WTC11 (cell line): ENCODE data around the gene PAQR4. TPM values are rescaled to one million over a fixed set of nuclear protein-coding genes. Genes with fewer than 3 reads are reported as not detected.

Experiments used
- ATAC-seq: fragments of 200-7000 bp; cut with Tn5 transposase; 2 replicates; pipeline ENCODE4 v1.10.0; 2021; ENCODE audit warnings: mild to moderate bottlenecking, moderate library complexity
- CTCF ChIA-PET: fragments of 300-600 bp; sonication (Branson Sonifier 250); formaldehyde crosslinking; loops from one replicate; lab custom pipeline; 2021; ENCODE audit warnings: antibody characterized with exemption; lab: Charles Lee
- POLR2A ChIA-PET: fragments of 350-600 bp; sonication (Branson Sonifier 250); formaldehyde crosslinking; loops from one replicate; lab custom pipeline; 2021; ENCODE audit warnings: antibody characterized with exemption; lab: Charles Lee
- DNase-seq: peaks from one replicate; pipeline ENCODE4 v3.0.0; 2021; ENCODE audit warnings: low spot score
- H3K27ac Mint-ChIP-seq: 2 replicates; pipeline ENCODE4 v1.8.0; 2021; ENCODE audit warnings: mixed read lengths
- H3K27me3 Mint-ChIP-seq: 2 replicates; pipeline ENCODE4 v1.8.0; 2021; ENCODE audit warnings: low read depth, mild to moderate bottlenecking, moderate library complexity, mixed read lengths
- H3K36me3 Mint-ChIP-seq: 2 replicates; pipeline ENCODE4 v1.8.0; 2021; ENCODE audit warnings: mixed read lengths
- H3K4me1 Mint-ChIP-seq: 2 replicates; pipeline ENCODE4 v1.8.0; 2022; ENCODE audit warnings: mixed read lengths
- H3K4me3 Mint-ChIP-seq: 2 replicates; pipeline ENCODE4 v1.8.0; 2021; ENCODE audit warnings: mild to moderate bottlenecking, moderate library complexity, mixed read lengths
- H3K9me3 Mint-ChIP-seq: 2 replicates; pipeline ENCODE4 v1.8.0; 2021; ENCODE audit warnings: mixed read lengths
- AR ChIP-seq: fragments of 250-450 bp; sonication (Bioruptor Pico); IDR thresholded peaks from 2 replicates; pipeline ENCODE4 v1.9.0; 2021; ENCODE audit warnings: mild to moderate bottlenecking
- ATF1 ChIP-seq: sonication (generic); formaldehyde crosslinking; IDR thresholded peaks from 2 replicates; pipeline ENCODE4 v1.8.1; 2023; ENCODE audit warnings: mild to moderate bottlenecking, moderate library complexity, missing genetic modification reagents
- ATF6 ChIP-seq: sonication (generic); formaldehyde crosslinking; IDR thresholded peaks from 2 replicates; pipeline ENCODE4 v1.8.1; 2023; ENCODE audit warnings: mild to moderate bottlenecking, missing genetic modification reagents
- E2F4 ChIP-seq: sonication (generic); formaldehyde crosslinking; IDR thresholded peaks from 2 replicates; pipeline ENCODE4 v1.8.1; 2022; ENCODE audit warnings: low read depth, mild to moderate bottlenecking, moderate library complexity, missing genetic modification reagents, borderline replicate concordance
- FOXJ3 ChIP-seq: sonication (generic); formaldehyde crosslinking; IDR thresholded peaks from 2 replicates; pipeline ENCODE4 v1.9.0; 2021; ENCODE audit warnings: missing genetic modification reagents, mild to moderate bottlenecking, borderline replicate concordance
- FOXK1 ChIP-seq: sonication (generic); formaldehyde crosslinking; IDR thresholded peaks from 2 replicates; pipeline ENCODE4 v1.8.0; 2022; ENCODE audit warnings: mild to moderate bottlenecking, moderate library complexity, missing genetic modification reagents
- GTF2I ChIP-seq: fragments of 250-450 bp; sonication (Bioruptor Pico); conservative IDR thresholded peaks from 2 replicates; pipeline ENCODE4 v1.4.0; 2021; ENCODE audit warnings: mild to moderate bottlenecking
- HMGA2 ChIP-seq: fragments of 250-450 bp; sonication (Bioruptor Pico); IDR thresholded peaks from 2 replicates; pipeline ENCODE4 v1.4.0; 2021; ENCODE audit warnings: mild to moderate bottlenecking, moderate library complexity
- IRF1 ChIP-seq: sonication (generic); formaldehyde crosslinking; IDR thresholded peaks from 2 replicates; pipeline ENCODE4 v1.8.0; 2023; ENCODE audit warnings: missing genetic modification reagents
- JUN ChIP-seq: sonication (generic); formaldehyde crosslinking; IDR thresholded peaks from 2 replicates; pipeline ENCODE4 v1.8.0; 2023; ENCODE audit warnings: mild to moderate bottlenecking, missing genetic modification reagents
- NFE2L1 ChIP-seq: sonication (generic); formaldehyde crosslinking; IDR thresholded peaks from 2 replicates; pipeline ENCODE4 v1.8.1; 2023; ENCODE audit warnings: missing genetic modification reagents
- NR1H2 ChIP-seq: sonication (generic); formaldehyde crosslinking; IDR thresholded peaks from 2 replicates; pipeline ENCODE4 v1.9.0; 2021; ENCODE audit warnings: mild to moderate bottlenecking, moderate library complexity, missing genetic modification reagents
- OVOL2 ChIP-seq: fragments of 250-450 bp; sonication (Bioruptor Pico); IDR thresholded peaks from 2 replicates; pipeline ENCODE4 v1.9.0; 2021; ENCODE audit warnings: mild to moderate bottlenecking, borderline replicate concordance
- SP1 ChIP-seq: sonication (generic); formaldehyde crosslinking; conservative IDR thresholded peaks from 2 replicates; pipeline ENCODE4 v1.8.1; 2022; ENCODE audit warnings: missing genetic modification reagents
- TCF7 ChIP-seq: sonication (generic); formaldehyde crosslinking; IDR thresholded peaks from 2 replicates; pipeline ENCODE4 v1.8.0; 2022; ENCODE audit warnings: mild to moderate bottlenecking, low read depth, missing genetic modification reagents, moderate library complexity
- TEAD4 ChIP-seq: sonication (generic); formaldehyde crosslinking; IDR thresholded peaks from 2 replicates; pipeline ENCODE4 v1.8.0; 2022; ENCODE audit warnings: mild to moderate bottlenecking, missing genetic modification reagents
- USF2 ChIP-seq: sonication (generic); formaldehyde crosslinking; IDR thresholded peaks from 2 replicates; pipeline ENCODE4 v1.8.1; 2023; ENCODE audit warnings: mild to moderate bottlenecking, missing genetic modification reagents, moderate library complexity
- ZNF121 ChIP-seq: sonication (generic); formaldehyde crosslinking; IDR thresholded peaks from 2 replicates; pipeline ENCODE4 v1.8.0; 2023; ENCODE audit warnings: missing genetic modification reagents
- ZNF219 ChIP-seq: sonication (generic); formaldehyde crosslinking; IDR thresholded peaks from 2 replicates; pipeline ENCODE4 v1.8.0; 2023; ENCODE audit warnings: missing genetic modification reagents, mild to moderate bottlenecking, borderline replicate concordance
- ZNF263 ChIP-seq: sonication (generic); formaldehyde crosslinking; IDR thresholded peaks from 2 replicates; pipeline ENCODE4 v1.8.1; 2022; ENCODE audit warnings: low read depth, mild to moderate bottlenecking, moderate library complexity, missing genetic modification reagents
- ZNF317 ChIP-seq: sonication (generic); formaldehyde crosslinking; IDR thresholded peaks from 2 replicates; pipeline ENCODE4 v1.8.1; 2023; ENCODE audit warnings: low read depth, mild to moderate bottlenecking, moderate library complexity, missing genetic modification reagents, borderline replicate concordance
- ZNF416 ChIP-seq: fragments of 250-450 bp; sonication (Bioruptor Pico); IDR thresholded peaks from 2 replicates; pipeline ENCODE4 v1.9.0; 2021; ENCODE audit warnings: mild to moderate bottlenecking, inconsistent platforms
- ZNF423 ChIP-seq: fragments of 250-450 bp; sonication (Bioruptor Pico); IDR thresholded peaks from 2 replicates; pipeline ENCODE4 v2.1.2; 2022; ENCODE audit warnings: mild to moderate bottlenecking, moderate library complexity
- ZNF512 ChIP-seq: sonication (generic); formaldehyde crosslinking; IDR thresholded peaks from 2 replicates; pipeline ENCODE4 v1.8.1; 2022; ENCODE audit warnings: missing genetic modification reagents, borderline replicate concordance
- ZSCAN18 ChIP-seq: fragments of 250-450 bp; sonication (Bioruptor Pico); IDR thresholded peaks from 2 replicates; pipeline ENCODE4 v2.1.2; 2022; ENCODE audit warnings: mild to moderate bottlenecking, moderate library complexity
- total RNA-seq: library from RNA; stranded (reverse); gene quantifications from 3 replicates; pipeline ENCODE4 v1.2.3, GENCODE V29; 2021

Gene PAQR4
- total RNA-seq, 1 experiment from 2014 or later = 32.4 TPM

- TF ChIP-seq ZNF512 (no peak), ZNF219 (CRISPR knock-in tag) (no peak), NR1H2 (CRISPR knock-in tag) (no peak), FOXK1 (CRISPR knock-in tag) (no peak), ZSCAN18 (CRISPR knock-in tag) (no peak), HMGA2 (CRISPR knock-in tag) (no peak), ZNF121 (CRISPR knock-in tag) (no peak), ZNF416 (CRISPR knock-in tag) (no peak; the same call in 1 of the 2 replicates), NFE2L1 (no peak), JUN (CRISPR knock-in tag) (no peak), IRF1 (CRISPR knock-in tag) (no peak), AR (CRISPR knock-in tag) (peak; percentile 66), GTF2I (CRISPR knock-in tag) (no peak), ZNF317 (no peak)
Observed at GRCh38 chr16:3013998-3014690, 45.0 kb downstream of the PAQR4 start (continued).

GRCh38 chr16:3014971-3015370 is 45.8 kb downstream of the PAQR4 start:
- ChIA-PET POLR2A (interaction anchor here (17.1 kb wide), 1 partner anchor 9 kb away, joined by 502 read pairs; the partner anchor contains the start of gene CLDN9), CTCF (interaction anchor here (2.2 to 3.0 kb wide), 3 partner anchors 11 to 17 kb away, joined by 17 to 35 read pairs (median 18); no protein-coding TSS in a partner anchor)
- H3K9me3 Mint-ChIP-seq = no peaks in the 10 kb centered on the region
- H3K4me1 Mint-ChIP-seq = peaks cover 68% of the 10 kb centered on the region
- peak overlapping the region; percentile 93 for H3K4me3 Mint-ChIP-seq
- peaks cover 4% of the 10 kb centered on the region; the same call in 1 of the 2 replicates for H3K27me3 Mint-ChIP-seq
- peak overlapping the region; percentile 61; the same call in 1 of the 2 replicates for H3K27ac Mint-ChIP-seq
- H3K36me3 Mint-ChIP-seq = peaks cover 21% of the 10 kb centered on the region
- no peak for ATAC-seq
- DNase-seq = no peak
- TF ChIP-seq USF2 (CRISPR knock-in tag) (no peak), OVOL2 (CRISPR knock-in tag) (no peak), ZNF263 (CRISPR knock-in tag) (no peak), NFE2L1 (no peak), TCF7 (CRISPR knock-in tag) (no peak), SP1 (no peak), ATF6 (CRISPR knock-in tag) (no peak), ATF1 (CRISPR knock-in tag) (no peak), TEAD4 (CRISPR knock-in tag) (no peak), E2F4 (CRISPR knock-in tag) (no peak), ZNF423 (no peak), FOXJ3 (CRISPR knock-in tag) (no peak)
